Measurements from ENCODE around the gene PLPP4.

The PLPP4 gene

DNA sequence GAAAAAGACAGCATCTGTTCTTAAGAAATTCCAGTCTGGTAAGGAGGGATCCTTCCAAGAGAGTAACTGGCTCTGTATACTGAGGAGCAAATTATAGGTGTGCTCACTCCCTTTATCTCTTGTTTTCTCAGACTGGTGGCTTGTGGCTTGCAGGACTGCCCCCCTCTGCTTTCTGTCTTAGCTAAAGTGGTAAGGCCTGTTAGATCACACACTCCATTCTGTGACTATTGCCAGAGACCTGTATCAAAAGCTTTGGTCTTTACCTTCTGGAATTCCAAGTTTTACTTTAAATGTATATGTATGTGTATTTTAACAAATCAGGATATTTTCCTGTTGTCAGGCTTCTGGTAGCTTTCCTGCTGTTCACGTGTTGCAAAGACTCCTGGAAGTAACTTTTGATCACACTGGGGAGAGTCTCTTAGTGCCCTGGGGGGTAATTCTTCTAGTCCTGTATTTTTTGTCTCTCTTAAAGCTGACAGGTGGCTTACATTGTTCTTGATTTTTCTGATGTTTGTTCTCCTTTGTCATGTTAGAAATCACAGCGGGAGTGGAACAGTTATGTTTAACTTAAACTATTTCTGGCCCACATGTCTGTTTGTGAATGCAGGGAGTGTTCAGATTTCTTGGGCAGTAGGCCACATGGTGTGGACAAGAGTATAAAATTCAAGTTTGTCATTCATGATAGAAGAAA, 99.0 kb downstream of the PLPP4 start:
- no peak for DNase-seq (ENCODE audit: low read depth)
- TF ChIP-seq, protein P1, sequence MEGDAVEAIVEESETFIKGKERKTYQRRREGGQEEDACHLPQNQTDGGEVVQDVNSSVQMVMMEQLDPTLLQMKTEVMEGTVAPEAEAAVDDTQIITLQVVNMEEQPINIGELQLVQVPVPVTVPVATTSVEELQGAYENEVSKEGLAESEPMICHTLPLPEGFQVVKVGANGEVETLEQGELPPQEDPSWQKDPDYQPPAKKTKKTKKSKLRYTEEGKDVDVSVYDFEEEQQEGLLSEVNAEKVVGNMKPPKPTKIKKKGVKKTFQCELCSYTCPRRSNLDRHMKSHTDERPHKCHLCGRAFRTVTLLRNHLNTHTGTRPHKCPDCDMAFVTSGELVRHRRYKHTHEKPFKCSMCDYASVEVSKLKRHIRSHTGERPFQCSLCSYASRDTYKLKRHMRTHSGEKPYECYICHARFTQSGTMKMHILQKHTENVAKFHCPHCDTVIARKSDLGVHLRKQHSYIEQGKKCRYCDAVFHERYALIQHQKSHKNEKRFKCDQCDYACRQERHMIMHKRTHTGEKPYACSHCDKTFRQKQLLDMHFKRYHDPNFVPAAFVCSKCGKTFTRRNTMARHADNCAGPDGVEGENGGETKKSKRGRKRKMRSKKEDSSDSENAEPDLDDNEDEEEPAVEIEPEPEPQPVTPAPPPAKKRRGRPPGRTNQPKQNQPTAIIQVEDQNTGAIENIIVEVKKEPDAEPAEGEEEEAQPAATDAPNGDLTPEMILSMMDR (IDR thresholded peaks at IDR 0.05; ENCODE audit: insufficient read depth, low read depth, low read length, missing control alignments), result no peak
- no peak overlapping the region for H3K4me3 ChIP-seq (ENCODE audit: low read depth, low read length)

DNA sequence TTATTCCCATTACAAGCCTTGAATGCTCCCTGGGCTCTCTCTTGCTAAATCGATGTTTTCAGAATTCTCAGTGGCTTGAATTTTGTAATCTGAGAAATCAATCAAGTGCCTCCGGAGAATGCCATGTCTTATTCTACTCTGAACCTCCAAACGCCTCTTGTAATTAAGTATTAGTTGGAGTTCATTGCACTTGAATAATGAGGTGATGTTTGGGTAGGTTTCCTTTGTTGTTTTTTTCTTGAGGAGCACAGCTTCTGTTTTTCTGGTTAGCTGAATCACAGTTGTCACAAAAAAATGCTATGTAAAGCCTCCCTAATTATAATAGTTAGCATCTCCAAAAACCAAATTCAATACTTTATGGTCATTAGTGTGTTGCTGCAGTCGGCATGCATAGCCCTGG, 100.3 kb downstream of the PLPP4 start:
- H3K4me3 ChIP-seq (ENCODE audit: low read depth, low read length), result no peak overlapping the region
- TF ChIP-seq, protein P1 (IDR thresholded peaks at IDR 0.05; ENCODE audit: insufficient read depth, low read depth, low read length, missing control alignments), result no peak
- DNase-seq (ENCODE audit: low read depth), result no peak

DNA sequence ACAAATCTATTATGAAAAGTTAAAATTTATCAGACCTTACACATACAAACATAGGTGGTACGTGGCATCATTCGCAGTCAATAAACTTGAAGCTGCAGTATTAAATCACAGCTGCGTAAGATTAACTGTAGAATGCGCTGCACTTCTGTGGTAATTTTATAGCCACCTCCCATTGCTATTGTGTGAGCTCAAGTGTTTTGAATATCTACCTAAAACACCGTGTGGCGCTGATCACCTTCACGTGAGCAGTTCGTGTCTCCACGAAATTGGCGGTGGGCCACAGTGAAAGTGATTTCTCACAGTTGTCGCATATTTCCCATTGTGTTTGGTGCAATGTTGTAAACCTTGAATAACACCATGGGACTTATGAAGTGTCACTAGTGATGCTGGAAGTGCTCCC, 102.8 kb downstream of the PLPP4 start:
- no peak overlapping the region for H3K4me3 ChIP-seq (ENCODE audit: low read depth, low read length)
- DNase-seq (ENCODE audit: low read depth), result no peak
- TF ChIP-seq, protein P1 (IDR thresholded peaks at IDR 0.05; ENCODE audit: insufficient read depth, low read depth, low read length, missing control alignments), result no peak

GRCh38 chr10:120562956-120563355, 105.9 kb downstream of the PLPP4 start:
- H3K4me3 ChIP-seq (ENCODE audit: low read depth, low read length), result no peak overlapping the region
- no peak for DNase-seq (ENCODE audit: low read depth)
- TF ChIP-seq, protein P1 (IDR thresholded peaks at IDR 0.05; ENCODE audit: insufficient read depth, low read depth, low read length, missing control alignments), result no peak

DNA sequence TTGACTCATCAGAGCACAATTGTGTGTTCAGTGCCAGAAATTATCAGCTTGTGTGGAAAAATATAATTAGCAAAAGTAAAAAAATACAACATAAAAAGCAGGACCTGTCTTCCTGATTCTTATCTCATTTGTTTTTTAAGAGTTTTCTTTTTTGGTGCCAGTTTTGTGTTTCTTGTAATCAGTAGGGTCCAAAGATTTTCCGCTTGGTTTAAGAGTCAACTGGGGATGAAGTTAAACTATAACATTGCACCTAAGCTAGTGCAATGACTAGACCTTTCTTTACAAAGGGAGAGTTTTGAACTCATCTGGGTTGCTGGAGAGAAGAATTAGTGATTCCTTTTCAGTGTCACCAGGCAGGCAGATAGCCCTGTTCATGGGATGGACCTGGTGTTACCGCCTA, 113.4 kb downstream of the PLPP4 start:
- TF ChIP-seq, protein P1 (IDR thresholded peaks at IDR 0.05; ENCODE audit: insufficient read depth, low read depth, low read length, missing control alignments), result no peak
- no peak for DNase-seq (ENCODE audit: low read depth)
- H3K4me3 ChIP-seq (ENCODE audit: low read depth, low read length), result no peak overlapping the region

DNA sequence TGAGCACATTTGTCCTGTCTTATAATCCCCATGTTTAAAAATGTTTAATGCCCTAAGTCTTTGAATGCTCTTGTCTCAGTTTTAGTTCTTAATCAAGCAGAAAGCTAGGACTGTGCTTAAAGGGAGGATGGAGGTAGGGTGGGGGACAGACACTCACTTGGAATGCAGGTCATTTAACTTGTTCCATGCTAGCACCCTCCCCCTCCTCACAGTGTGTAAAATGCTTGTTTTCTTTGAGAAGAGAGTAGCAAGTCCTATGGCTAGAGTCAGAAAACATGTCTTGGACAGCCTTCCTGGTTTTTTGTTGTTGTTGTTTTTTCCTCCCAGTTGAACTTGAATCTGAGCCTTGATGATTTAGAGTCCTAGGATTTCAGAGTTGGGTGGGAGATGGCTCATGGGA, 114.2 kb downstream of the PLPP4 start:
- TF ChIP-seq, protein P1 (IDR thresholded peaks at IDR 0.05; ENCODE audit: insufficient read depth, low read depth, low read length, missing control alignments), result no peak
- H3K4me3 ChIP-seq (ENCODE audit: low read depth, low read length), result no peak overlapping the region
- no peak for DNase-seq (ENCODE audit: low read depth)

- TF ChIP-seq, protein P1 (IDR thresholded peaks at IDR 0.05; ENCODE audit: insufficient read depth, low read depth, low read length, missing control alignments), result no peak
- H3K4me3 ChIP-seq (ENCODE audit: low read depth, low read length), result no peak overlapping the region
- no peak for DNase-seq (ENCODE audit: low read depth)
Measured at GRCh38 chr10:120572307-120572706, 115.3 kb downstream of the PLPP4 start.
